Activated naive CD8-positive, alpha-beta T cell treated with anti-CD3 and anti-CD28 coated beads, Interleukin-2, amount 10 ng/mL, durations not matched to agents 7 days and 5 days (primary cell): ENCODE measurements around the gene SCRN3. TPM values are rescaled to one million over a fixed set of nuclear protein-coding genes. Genes with fewer than 3 reads are reported as not detected.
"Not testable (repeated sequence)": the region's sequence is repeated elsewhere in the genome, so short reads cannot be mapped to it uniquely, and the experiment has no call there.

Experiments used
- ATAC-seq: fragments of 150-1000 bp; cut with Tn5 transposase; one replicate; pipeline ENCODE4 v1.10.0; 2021; ENCODE audit warnings: low read depth, moderate library complexity
- POLR2A ChIA-PET: fragments of 350-600 bp; sonication (Branson Sonifier 250); formaldehyde crosslinking; loops from one replicate; lab custom pipeline; 2021; ENCODE audit warnings: antibody characterized with exemption; lab: Charles Lee
- DNase-seq: peaks from one replicate; pipeline ENCODE4 v3.0.0; 2021
- H3K27ac Mint-ChIP-seq: one replicate; pipeline ENCODE4 v1.8.0; 2022; ENCODE audit warnings: mild to moderate bottlenecking, mixed read lengths
- H3K27me3 Mint-ChIP-seq: one replicate; pipeline ENCODE4 v1.8.0; 2022; ENCODE audit warnings: mild to moderate bottlenecking, moderate library complexity, mixed read lengths
- H3K36me3 Mint-ChIP-seq: one replicate; pipeline ENCODE4 v1.8.0; 2021; ENCODE audit warnings: mild to moderate bottlenecking, mixed read lengths
- H3K4me1 Mint-ChIP-seq: one replicate; pipeline ENCODE4 v1.8.0; 2021; ENCODE audit warnings: mixed read lengths
- H3K4me3 Mint-ChIP-seq: one replicate; pipeline ENCODE4 v1.8.0; 2022; ENCODE audit warnings: mild to moderate bottlenecking, moderate library complexity, mixed read lengths
- H3K9me3 Mint-ChIP-seq: one replicate; pipeline ENCODE4 v1.8.0; 2021; ENCODE audit warnings: mixed read lengths
- total RNA-seq, 2 experiments: library from RNA; stranded (reverse); gene quantifications; one replicate each; pipeline ENCODE4 v1.2.3, GENCODE V29; 2021

The SCRN3 gene
- 10 to 100 TPM; 17.5 to 19.6 TPM for total RNA-seq

GRCh38 chr2:174395284-174395968 lies at the start of gene SCRN3:
Gene SCRN3 (plus strand): TSS chr2:174395730. CDS start chr2:174398284, 2,554 bp downstream.
- peaks cover 26% of the 10 kb centered on the region for H3K4me1 Mint-ChIP-seq
- POLR2A ChIA-PET: interaction anchor here (0.6 to 1.2 kb wide), 4 partner anchors 49 to 1041 kb away, joined by 3 read pairs; partner anchors contain the start of genes CDCA7 and GPR155

GRCh38 chr2:174350018-174350417 lies 45.5 kb upstream of the SCRN3 start:
- no peak overlapping the region for H3K27ac Mint-ChIP-seq
- H3K4me3 Mint-ChIP-seq: no peak overlapping the region
- POLR2A ChIA-PET: no interaction called here
- DNase-seq (no peak), ATAC-seq (no peak)
- peaks cover 2% of the 10 kb centered on the region for H3K4me1 Mint-ChIP-seq
- no peaks in the 10 kb centered on the region for H3K9me3 Mint-ChIP-seq
- peaks cover 9% of the 10 kb centered on the region for H3K27me3 Mint-ChIP-seq
- peaks cover 9% of the 10 kb centered on the region for H3K36me3 Mint-ChIP-seq

More at GRCh38 chr2:174395284-174395968, at the start of gene SCRN3:
- DNase-seq (peak; percentile 74), ATAC-seq (peak; percentile 88)
- Mint-ChIP-seq H3K4me3 (peak within 1 kb of the TSS; percentile 97), H3K27ac (peak within 1 kb of the TSS; percentile 98), H3K36me3 (peaks cover 13% of the 10 kb centered on the region), H3K27me3 (no peaks in the 10 kb centered on the region), H3K9me3 (no peaks in the 10 kb centered on the region)

- H3K36me3 Mint-ChIP-seq: peaks cover 7% of the 10 kb centered on the region
- no peak for ATAC-seq
- no peak overlapping the region for H3K27ac Mint-ChIP-seq
- no peaks in the 10 kb centered on the region for H3K4me1 Mint-ChIP-seq
- H3K9me3 Mint-ChIP-seq: no peaks in the 10 kb centered on the region
- H3K4me3 Mint-ChIP-seq: no peak overlapping the region
- H3K27me3 Mint-ChIP-seq: peaks cover 4% of the 10 kb centered on the region
- POLR2A ChIA-PET: no interaction called here
- DNase-seq: no peak
These were observed 44.8 kb upstream of the SCRN3 start for GRCh38 chr2:174350593-174351181.

GRCh38 chr2:174353004-174353403 lies 42.5 kb upstream of the SCRN3 start:
- H3K27me3 Mint-ChIP-seq: no peaks in the 10 kb centered on the region
- H3K36me3 Mint-ChIP-seq: peaks cover 12% of the 10 kb centered on the region
- ATAC-seq (no peak), DNase-seq (no peak)
- H3K9me3 Mint-ChIP-seq: no peaks in the 10 kb centered on the region
- POLR2A ChIA-PET: no interaction called here
- H3K4me1 Mint-ChIP-seq: no peaks in the 10 kb centered on the region
- H3K4me3 Mint-ChIP-seq: no peak overlapping the region
- H3K27ac Mint-ChIP-seq: no peak overlapping the region

- H3K27me3 Mint-ChIP-seq: no peaks in the 10 kb centered on the region
- peaks cover 2% of the 10 kb centered on the region for H3K9me3 Mint-ChIP-seq
- ATAC-seq (no peak), DNase-seq (no peak)
- no peak overlapping the region for H3K27ac Mint-ChIP-seq
- no peaks in the 10 kb centered on the region for H3K4me1 Mint-ChIP-seq
- H3K4me3 Mint-ChIP-seq: no peak overlapping the region
- H3K36me3 Mint-ChIP-seq: peaks cover 17% of the 10 kb centered on the region
- POLR2A ChIA-PET: no interaction called here
These were observed 39.2 kb upstream of the SCRN3 start for GRCh38 chr2:174356347-174356746.

- H3K4me1 Mint-ChIP-seq, DNase-seq, H3K27ac Mint-ChIP-seq, POLR2A ChIA-PET, ATAC-seq, H3K9me3 Mint-ChIP-seq, H3K4me3 Mint-ChIP-seq, H3K27me3 Mint-ChIP-seq: not testable (repeated sequence)
- H3K36me3 Mint-ChIP-seq: peaks cover 39% of the 10 kb centered on the region
These were observed 35.9 kb upstream of the SCRN3 start for GRCh38 chr2:174359663-174360062.

- Mint-ChIP-seq H3K27ac (no peak overlapping the region), H3K36me3 (peaks cover 62% of the 10 kb centered on the region), H3K27me3 (no peaks in the 10 kb centered on the region), H3K9me3 (peaks cover 15% of the 10 kb centered on the region), H3K4me3 (no peak overlapping the region), H3K4me1 (no peaks in the 10 kb centered on the region)
- POLR2A ChIA-PET: no interaction called here
- ATAC-seq (no peak), DNase-seq (no peak)
These were observed 32.6 kb upstream of the SCRN3 start for GRCh38 chr2:174362949-174363348.

GRCh38 chr2:174363492-174364225 lies 31.9 kb upstream of the SCRN3 start:
- Mint-ChIP-seq H3K9me3 (peaks cover 15% of the 10 kb centered on the region), H3K36me3 (peaks cover 63% of the 10 kb centered on the region)
- H3K4me3 Mint-ChIP-seq, H3K4me1 Mint-ChIP-seq, H3K27ac Mint-ChIP-seq, ATAC-seq, H3K27me3 Mint-ChIP-seq, DNase-seq, POLR2A ChIA-PET: not testable (repeated sequence)

GRCh38 chr2:174364628-174365027 lies 30.9 kb upstream of the SCRN3 start:
- Mint-ChIP-seq H3K36me3 (peaks cover 62% of the 10 kb centered on the region), H3K4me1 (no peaks in the 10 kb centered on the region), H3K9me3 (peaks cover 15% of the 10 kb centered on the region), H3K4me3 (no peak overlapping the region), H3K27ac (no peak overlapping the region), H3K27me3 (no peaks in the 10 kb centered on the region)
- POLR2A ChIA-PET: no interaction called here
- ATAC-seq (no peak), DNase-seq (no peak)

GRCh38 chr2:174365571-174365970 lies 30.0 kb upstream of the SCRN3 start:
- Mint-ChIP-seq H3K4me1 (no peaks in the 10 kb centered on the region), H3K4me3 (no peak overlapping the region), H3K27ac (no peak overlapping the region), H3K27me3 (no peaks in the 10 kb centered on the region), H3K36me3 (peaks cover 61% of the 10 kb centered on the region), H3K9me3 (peaks cover 13% of the 10 kb centered on the region)
- DNase-seq: no peak
- POLR2A ChIA-PET: interaction anchor here (0.9 kb wide), 1 partner anchor 31 kb away, joined by 4 read pairs; no protein-coding TSS in a partner anchor
- ATAC-seq: no peak

- no peak overlapping the region for H3K27ac Mint-ChIP-seq
- H3K36me3 Mint-ChIP-seq: peaks cover 48% of the 10 kb centered on the region
- H3K27me3 Mint-ChIP-seq: no peaks in the 10 kb centered on the region
- H3K4me3 Mint-ChIP-seq: no peak overlapping the region
- POLR2A ChIA-PET: no interaction called here
- DNase-seq (no peak), ATAC-seq (no peak)
- H3K9me3 Mint-ChIP-seq: peaks cover 11% of the 10 kb centered on the region
- H3K4me1 Mint-ChIP-seq: no peaks in the 10 kb centered on the region
These were observed 26.8 kb upstream of the SCRN3 start for GRCh38 chr2:174368691-174369090.

- peaks cover 11% of the 10 kb centered on the region for H3K36me3 Mint-ChIP-seq
- DNase-seq (no peak), ATAC-seq (no peak)
- no peaks in the 10 kb centered on the region for H3K4me1 Mint-ChIP-seq
- no peak overlapping the region for H3K4me3 Mint-ChIP-seq
- POLR2A ChIA-PET: no interaction called here
- no peaks in the 10 kb centered on the region for H3K9me3 Mint-ChIP-seq
- H3K27me3 Mint-ChIP-seq: no peaks in the 10 kb centered on the region
- no peak overlapping the region for H3K27ac Mint-ChIP-seq
These were observed 18.6 kb upstream of the SCRN3 start for GRCh38 chr2:174376967-174377366.

- H3K27ac Mint-ChIP-seq: no peak overlapping the region
- POLR2A ChIA-PET: interaction anchor here (0.6 kb wide), 1 partner anchor 756 kb away, joined by 3 read pairs; no protein-coding TSS in a partner anchor
- H3K4me3 Mint-ChIP-seq: no peak overlapping the region
- DNase-seq (no peak), ATAC-seq (no peak)
- no peaks in the 10 kb centered on the region for H3K9me3 Mint-ChIP-seq
- peaks cover 14% of the 10 kb centered on the region for H3K36me3 Mint-ChIP-seq
- peaks cover 4% of the 10 kb centered on the region for H3K4me1 Mint-ChIP-seq
- H3K27me3 Mint-ChIP-seq: no peaks in the 10 kb centered on the region
These were observed 11.7 kb upstream of the SCRN3 start for GRCh38 chr2:174383796-174384195.
